ENCODE data around the gene MAPK8.

Gene MAPK8

DNA sequence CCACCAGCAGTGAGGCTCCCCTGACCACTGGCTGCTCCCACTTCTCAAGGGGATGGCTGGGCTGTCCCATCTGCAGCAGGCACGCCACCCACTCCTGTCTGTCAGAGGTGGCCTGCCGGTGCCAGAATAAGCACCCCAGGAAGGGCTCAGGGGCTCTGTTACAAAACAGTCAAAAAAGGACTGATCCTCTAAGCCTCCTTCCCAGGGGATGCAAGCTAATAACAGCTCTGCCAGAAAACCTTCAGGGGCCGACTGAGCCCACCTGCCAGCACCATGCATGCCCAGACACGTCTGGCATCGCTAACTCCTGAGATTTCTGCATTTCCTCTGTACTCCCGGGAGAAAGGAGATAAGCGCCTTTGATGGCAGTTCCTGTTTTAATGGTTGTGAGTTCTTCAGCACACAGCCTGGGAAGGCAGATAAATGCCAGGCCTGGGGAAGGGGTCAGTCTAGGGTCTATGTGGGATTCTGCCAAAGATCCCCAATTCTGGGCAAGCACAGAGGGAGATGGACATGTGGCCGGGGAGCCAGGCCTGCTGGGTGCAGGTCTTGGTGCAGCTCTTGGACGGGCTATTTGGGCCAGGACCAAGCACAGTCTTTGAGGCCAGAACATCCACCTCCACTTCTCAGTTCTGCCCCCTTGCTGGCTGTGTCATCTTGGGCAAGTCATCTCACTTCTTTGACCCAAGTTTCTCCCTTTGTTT, 170.0 kb downstream of the MAPK8 start:
- DNase-seq (ENCODE audit: low read depth in 2 of 2) = no peak

DNA sequence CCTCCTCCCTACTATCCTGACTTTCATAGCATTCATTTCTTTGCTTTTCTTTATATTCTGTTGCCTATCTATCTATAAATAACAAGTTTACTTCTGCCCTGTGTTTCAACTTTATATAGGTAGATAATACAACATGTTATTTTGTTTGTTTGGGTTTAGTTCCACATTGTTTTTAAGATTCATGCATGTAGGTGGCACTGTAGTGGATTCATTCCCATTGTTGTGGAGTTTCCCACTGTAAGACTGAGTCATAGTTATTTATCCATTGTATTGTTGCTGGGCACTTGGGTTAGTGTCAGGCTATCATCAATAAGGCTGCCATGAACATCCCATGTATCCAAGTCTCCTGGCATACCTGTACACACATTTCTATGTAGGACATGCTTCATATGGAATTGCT, 170.7 kb downstream of the MAPK8 start:
- no peak for DNase-seq (ENCODE audit: low read depth in 2 of 2)

DNA sequence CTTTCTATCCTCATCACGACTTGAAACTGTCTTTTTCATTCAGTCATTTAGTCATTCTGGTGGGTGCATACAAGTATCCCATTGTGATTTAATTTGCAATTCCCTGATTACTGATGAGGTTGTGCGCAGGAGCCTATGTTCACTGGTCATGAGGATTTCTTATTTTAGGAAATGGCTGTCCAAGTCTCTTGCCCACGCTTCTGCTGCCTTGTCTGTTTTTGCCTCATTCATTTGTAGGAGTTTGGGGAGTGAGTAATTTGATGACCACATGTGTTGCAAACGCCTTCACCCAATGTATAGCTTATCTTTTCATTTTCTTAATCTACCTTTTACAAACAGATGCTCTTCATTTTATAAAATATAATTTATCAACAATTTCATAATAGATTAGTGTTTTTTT, 171.1 kb downstream of the MAPK8 start:
- no peak for DNase-seq (ENCODE audit: low read depth in 2 of 2)

DNA sequence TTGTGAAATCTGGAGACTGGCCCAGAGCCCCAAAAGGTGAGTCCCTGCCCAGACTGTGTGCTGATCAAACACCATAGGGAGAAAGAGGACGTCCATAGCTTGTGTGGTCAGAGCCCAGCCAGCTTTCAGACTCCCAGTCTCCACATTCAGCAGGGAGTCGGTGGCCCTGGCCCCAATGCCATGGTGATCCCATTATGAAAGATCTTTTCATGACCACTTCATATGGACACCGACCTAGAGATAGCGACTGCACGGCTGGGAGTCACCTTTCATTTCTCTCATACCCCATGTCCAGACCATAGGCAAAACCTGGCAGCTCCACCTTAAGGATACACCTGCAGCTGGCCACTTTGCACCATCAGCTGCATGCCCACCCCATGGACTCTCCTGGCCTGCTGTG, 172.0 kb downstream of the MAPK8 start:
- no peak for DNase-seq (ENCODE audit: low read depth in 2 of 2)

DNA sequence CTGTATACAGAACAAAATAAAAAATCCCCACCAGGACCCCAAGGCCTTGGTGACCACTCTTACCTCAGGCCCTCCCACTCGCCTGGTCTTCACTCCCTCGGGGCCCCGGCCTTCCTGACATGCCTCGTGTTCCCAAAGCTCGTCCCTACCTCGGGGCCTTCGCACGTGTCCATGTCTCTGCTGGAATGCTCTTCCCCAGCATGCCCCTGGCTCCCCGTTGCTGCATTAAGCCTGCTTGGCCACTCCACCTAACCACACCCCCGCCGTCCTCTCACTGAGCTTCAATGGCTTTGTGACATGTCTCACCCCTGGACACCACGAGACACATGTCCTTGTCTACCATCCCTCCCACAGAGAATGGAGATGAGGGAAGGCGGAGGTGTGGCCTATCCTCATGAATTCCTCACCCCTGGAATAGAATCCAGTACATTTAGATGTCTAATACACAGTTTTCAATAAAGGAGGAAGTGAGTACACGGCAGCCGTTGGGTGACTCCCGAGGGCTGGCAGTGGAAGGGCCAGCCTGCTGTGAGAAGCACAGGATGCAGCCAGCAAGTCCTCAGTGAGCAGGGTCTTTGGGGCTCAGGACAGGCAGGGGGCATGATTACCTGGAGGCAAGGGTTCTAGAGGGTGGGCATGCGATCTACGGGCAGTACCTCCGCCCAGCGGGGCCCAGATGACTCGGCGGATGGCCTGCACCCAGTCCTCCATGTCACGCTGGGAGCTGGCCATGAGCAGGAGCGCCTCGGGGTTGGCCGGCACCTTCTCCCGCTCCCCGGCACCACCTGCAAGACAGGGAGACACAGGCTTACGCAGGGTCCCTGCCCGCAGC, 172.7 kb downstream of the MAPK8 start:
- DNase-seq (ENCODE audit: low read depth in 2 of 2) = no peak

DNA sequence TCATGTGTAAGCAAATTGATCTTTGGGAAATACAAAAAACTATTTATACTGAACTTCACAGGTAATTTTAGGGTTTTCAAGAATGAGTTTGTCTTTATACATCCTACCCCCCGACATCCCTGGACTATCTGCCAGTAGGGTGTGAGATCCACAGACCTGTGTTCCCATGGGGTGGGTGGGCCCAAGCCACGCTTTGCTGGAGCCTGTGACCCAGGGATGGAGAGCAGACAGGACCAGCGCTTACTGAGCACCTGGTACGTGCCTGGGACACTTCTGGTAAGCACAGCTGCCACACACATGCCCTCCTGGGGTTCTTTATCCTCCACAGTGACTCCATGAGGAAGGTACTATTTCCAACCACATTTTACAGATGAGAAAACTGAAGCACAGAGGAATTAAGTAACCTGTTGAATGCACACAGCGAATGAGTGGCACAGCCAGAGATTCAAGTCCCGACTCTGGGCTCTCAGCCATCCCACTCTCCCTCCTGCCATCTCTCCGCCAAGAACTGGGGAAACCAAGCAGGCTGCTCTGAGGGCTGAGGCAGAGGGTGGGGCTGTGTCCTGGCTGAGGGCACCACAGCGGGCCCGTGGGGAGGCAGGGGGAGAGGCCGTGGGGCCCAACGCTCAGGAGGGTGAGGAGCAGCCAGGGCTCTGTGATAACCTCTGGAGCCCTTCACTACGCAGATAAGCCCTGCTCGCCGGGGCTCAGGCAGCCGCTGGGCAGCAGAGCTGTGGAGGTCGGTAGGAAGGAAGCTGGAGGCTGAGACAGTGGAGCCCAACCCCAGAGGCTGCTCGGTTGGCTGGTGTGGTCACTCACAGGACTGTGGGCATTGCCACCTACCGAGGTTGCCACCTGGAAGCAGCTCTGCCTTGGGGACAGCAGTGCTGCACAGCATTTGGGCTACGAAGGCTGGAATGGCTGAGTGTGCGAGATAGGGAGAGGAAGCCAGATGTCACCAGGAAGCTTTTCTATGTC, 174.2 kb downstream of the MAPK8 start:
- no peak for DNase-seq (ENCODE audit: low read depth in 2 of 2)

DNA sequence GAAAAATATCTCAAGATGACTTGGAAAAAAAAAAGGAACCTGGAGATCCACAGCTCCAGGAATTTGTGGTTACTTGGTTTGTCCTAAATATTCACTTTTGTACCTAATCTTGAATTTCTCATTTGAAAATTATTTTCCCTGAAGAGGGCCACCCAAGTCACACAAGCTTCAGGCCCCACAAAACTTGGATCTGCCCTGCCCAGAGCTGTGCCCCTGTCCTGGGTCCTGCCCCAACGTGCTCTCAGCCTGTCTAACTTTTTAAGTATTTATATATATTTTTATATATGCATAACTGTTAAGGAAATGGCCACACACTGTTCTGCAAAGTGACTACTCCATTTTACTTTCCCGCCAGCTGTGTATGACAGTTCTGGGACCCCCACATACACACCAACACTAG, 174.9 kb downstream of the MAPK8 start:
- no peak for DNase-seq (ENCODE audit: low read depth in 2 of 2)

DNA sequence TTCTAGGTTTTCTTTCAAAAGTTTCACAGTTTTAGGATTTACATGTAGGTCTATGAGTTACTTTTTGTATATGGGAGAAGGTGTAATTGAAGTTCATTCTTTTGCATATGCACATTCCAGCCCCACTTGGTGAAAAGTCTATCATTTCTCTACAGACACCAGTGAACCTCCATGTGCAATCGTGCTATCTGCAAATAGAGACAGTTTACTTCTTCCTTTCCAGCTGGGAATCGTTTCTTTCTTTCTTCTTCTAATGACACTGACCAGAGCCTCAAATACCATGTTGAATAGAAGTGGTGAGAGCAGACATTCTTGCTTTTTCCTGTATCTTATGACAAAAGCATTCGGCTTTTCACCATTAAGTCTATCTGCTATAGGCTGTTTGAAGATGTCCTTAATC, 175.7 kb downstream of the MAPK8 start:
- DNase-seq (ENCODE audit: low read depth in 2 of 2) = no peak

DNA sequence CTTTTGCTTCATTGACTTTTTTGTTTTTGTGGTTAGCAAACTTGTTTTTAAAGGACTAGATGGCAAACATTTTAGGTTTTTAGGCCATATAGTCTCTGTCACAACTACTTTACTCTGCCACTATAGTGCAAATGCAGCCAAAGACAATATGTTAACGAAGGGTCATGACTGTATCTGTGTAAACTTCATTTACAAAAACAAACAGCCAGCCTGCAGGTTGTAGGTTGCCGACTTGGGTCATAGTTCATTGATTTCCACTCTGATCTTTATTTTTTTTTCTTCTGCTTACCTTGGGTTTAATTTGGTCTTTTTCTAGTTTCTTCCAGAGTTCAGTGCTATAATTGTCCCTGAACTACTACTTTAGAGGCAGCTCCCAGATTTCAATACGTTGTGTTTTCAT, 178.4 kb downstream of the MAPK8 start:
- no peak for DNase-seq (ENCODE audit: low read depth in 2 of 2)

DNA sequence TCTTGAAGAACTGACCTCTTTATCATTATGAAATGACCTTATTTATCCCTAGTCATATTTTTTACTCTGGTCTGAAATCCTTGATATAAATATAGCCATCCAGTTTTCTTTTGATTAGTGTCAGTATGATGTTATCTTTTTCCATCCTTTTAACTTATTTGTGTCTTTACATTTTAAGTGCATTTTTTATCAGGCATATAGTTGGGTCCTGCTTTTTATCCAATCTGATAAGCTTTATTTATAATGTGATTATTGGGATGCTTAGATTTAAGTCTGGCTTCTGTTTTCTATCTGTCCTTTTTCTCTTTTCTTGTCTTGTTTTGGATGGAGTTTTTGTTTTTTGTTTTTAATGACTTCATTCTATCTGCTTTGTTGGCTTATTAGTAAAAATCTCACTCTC, 179.2 kb downstream of the MAPK8 start:
- no peak for DNase-seq (ENCODE audit: low read depth in 2 of 2)

DNA sequence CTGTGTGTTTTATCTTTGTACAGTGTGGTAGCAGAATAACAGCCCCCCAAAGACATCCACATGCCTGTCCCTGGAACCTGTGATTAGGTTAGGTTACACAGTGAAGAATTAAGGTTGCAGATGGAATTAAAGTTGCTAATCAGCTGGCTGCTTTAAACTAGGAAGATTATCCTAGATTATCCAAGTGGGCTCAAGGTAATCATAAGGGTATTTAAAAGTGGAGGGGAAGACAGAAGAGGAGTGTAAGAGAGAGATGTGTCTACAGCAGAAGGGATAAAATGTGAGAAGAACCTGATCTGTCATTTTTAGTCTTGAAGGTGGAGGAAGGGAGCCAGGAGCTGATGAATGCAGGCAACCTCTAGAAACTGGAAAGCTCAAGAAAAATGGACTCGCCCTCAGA, 180.8 kb downstream of the MAPK8 start:
- DNase-seq (ENCODE audit: low read depth in 2 of 2) = no peak
